GM23338 (cell line): ENCODE measurements around the gene RTN4RL2. TPM values are rescaled to one million over a fixed set of nuclear protein-coding genes. Genes with fewer than 3 reads are reported as not detected.

ENCODE experiments used
- ATAC-seq: fragments of 200-7000 bp; cut with Tn5 transposase; 3 replicates; pipeline ENCODE4 v1.9.1; 2020
- DNase-seq: peaks from one replicate; pipeline ENCODE4 v3.0.0-alpha.2; 2015; ENCODE audit warnings: low spot score
- H2AFZ ChIP-seq: fragments of 200-600 bp; sonication (generic); 2 replicates; pipeline ENCODE4 v1.8.0; 2016; ENCODE audit warnings: antibody characterized with exemption, mild to moderate bottlenecking, moderate library complexity
- H3F3A ChIP-seq: fragments of 200-600 bp; sonication (generic); replicated peaks from 2 replicates; pipeline ENCODE4 v1.8.0; 2017; ENCODE audit warnings: antibody characterized with exemption, mixed run types, low read depth
- H3K27ac ChIP-seq: fragments of 200-600 bp; sonication (generic); 2 replicates; pipeline ENCODE4 v1.6.1; 2016; ENCODE audit warnings: low read depth
- H3K27me3 ChIP-seq: fragments of 200-600 bp; sonication (generic); 2 replicates; pipeline ENCODE4 v1.8.0; 2016; ENCODE audit warnings: mild to moderate bottlenecking, mixed run types, moderate library complexity; ENCODE audit not compliant: insufficient read depth
- H3K36me3 ChIP-seq: fragments of 200-600 bp; sonication (generic); 2 replicates; pipeline ENCODE4 v1.8.0; 2016; ENCODE audit warnings: mild to moderate bottlenecking; ENCODE audit not compliant: insufficient read depth
- H3K4me1 ChIP-seq: fragments of 200-600 bp; sonication (generic); 2 replicates; pipeline ENCODE4 v1.8.0; 2016; ENCODE audit warnings: mild to moderate bottlenecking, moderate library complexity; ENCODE audit not compliant: insufficient read depth
- H3K4me2 ChIP-seq: fragments of 200-600 bp; sonication (generic); 2 replicates; pipeline ENCODE4 v1.7.1; 2017; ENCODE audit warnings: mixed run types
- H3K4me3 ChIP-seq: fragments of 200-600 bp; sonication (generic); 2 replicates; pipeline ENCODE4 v1.6.1; 2016; ENCODE audit warnings: mixed run types
- H3K79me2 ChIP-seq: fragments of 200-600 bp; sonication (generic); replicated peaks from 2 replicates; pipeline ENCODE4 v1.8.0; 2017; ENCODE audit warnings: mild to moderate bottlenecking; ENCODE audit not compliant: insufficient read depth
- H3K9me2 ChIP-seq: fragments of 200-600 bp; sonication (generic); 2 replicates; pipeline ENCODE4 v1.8.0; 2017; ENCODE audit not compliant: insufficient read depth
- H4K20me1 ChIP-seq: fragments of 200-600 bp; sonication (generic); replicated peaks from 2 replicates; pipeline ENCODE4 v1.8.0; 2017; ENCODE audit warnings: mild to moderate bottlenecking; ENCODE audit not compliant: insufficient read depth
- H3K27ac Mint-ChIP-seq: 2 replicates; pipeline ENCODE4 v1.8.0; 2020; ENCODE audit warnings: inconsistent platforms, mild to moderate bottlenecking, moderate library complexity, mixed read lengths
- H3K27me3 Mint-ChIP-seq: 3 replicates; pipeline ENCODE4 v1.8.0; 2022; ENCODE audit warnings: low read depth, mild to moderate bottlenecking, moderate library complexity, mixed read lengths, inconsistent platforms; ENCODE audit not compliant: insufficient read depth, poor library complexity
- H3K36me3 Mint-ChIP-seq: 3 replicates; pipeline ENCODE4 v1.8.0; 2021; ENCODE audit warnings: low read depth, mild to moderate bottlenecking, inconsistent platforms, moderate library complexity, mixed read lengths
- H3K4me1 Mint-ChIP-seq: 3 replicates; pipeline ENCODE4 v1.8.0; 2020; ENCODE audit warnings: mild to moderate bottlenecking, inconsistent platforms, mixed read lengths
- H3K4me3 Mint-ChIP-seq: 3 replicates; pipeline ENCODE4 v1.8.0; 2021; ENCODE audit warnings: moderate library complexity, mild to moderate bottlenecking, inconsistent platforms, mixed read lengths
- H3K9me3 Mint-ChIP-seq: 3 replicates; pipeline ENCODE4 v1.8.0; 2020; ENCODE audit warnings: moderate library complexity, mild to moderate bottlenecking, inconsistent platforms, mixed read lengths
- CREB1 ChIP-seq: fragments of 250-450 bp; sonication (Bioruptor Pico); IDR thresholded peaks from 2 replicates; pipeline ENCODE4 v1.5.0; 2020; ENCODE audit warnings: low read depth, mild to moderate bottlenecking, moderate library complexity
- CTCF ChIP-seq, 2 experiments: fragments of 200-600 bp in 1 of 2; sonication (generic) in 1 of 2; conservative IDR thresholded peaks; 2 replicates each; pipeline versions ENCODE4 v1.5.1 to v1.6.1; 2016 to 2017; ENCODE audit warnings: antibody characterized with exemption in 2 of 2, low read depth in 2 of 2, mild to moderate bottlenecking in 2 of 2, moderate library complexity in 1 of 2
- ETS1 ChIP-seq: IDR thresholded peaks from 2 replicates; pipeline ENCODE4 v1.6.1; 2016; ENCODE audit warnings: antibody characterized with exemption
- EZH2 ChIP-seq: fragments of 200-600 bp; sonication (generic); IDR thresholded peaks from one replicate; pipeline ENCODE4 v1.8.0; 2017; ENCODE audit warnings: antibody characterized with exemption, mild to moderate bottlenecking, low read depth; ENCODE audit not compliant: unreplicated experiment
- EZH2phosphoT487 ChIP-seq: fragments of 200-600 bp; sonication (generic); IDR thresholded peaks from one replicate; pipeline ENCODE4 v1.8.1; 2018; ENCODE audit warnings: antibody characterized with exemption; ENCODE audit not compliant: unreplicated experiment
- JUNB ChIP-seq: IDR thresholded peaks from one replicate; pipeline ENCODE4 v1.6.1; 2016; ENCODE audit warnings: antibody characterized with exemption; ENCODE audit not compliant: unreplicated experiment
- NANOG ChIP-seq: IDR thresholded peaks from 2 replicates; pipeline ENCODE4 v1.6.1; 2016; ENCODE audit warnings: antibody characterized with exemption, borderline replicate concordance
- POLR2AphosphoS5 ChIP-seq: IDR thresholded peaks from 2 replicates; pipeline ENCODE4 v1.6.1; 2016; ENCODE audit warnings: antibody characterized with exemption, low read depth
- REST ChIP-seq: IDR thresholded peaks from one replicate; pipeline ENCODE4 v1.6.1; 2018; ENCODE audit warnings: antibody characterized with exemption; ENCODE audit not compliant: unreplicated experiment
- STAT1 ChIP-seq: IDR thresholded peaks from one replicate; pipeline ENCODE4 v1.6.1; 2016; ENCODE audit warnings: antibody characterized with exemption; ENCODE audit not compliant: unreplicated experiment
- ZNF114 ChIP-seq: fragments of 250-450 bp; sonication (Bioruptor Pico); IDR thresholded peaks from 2 replicates; pipeline ENCODE4 v1.5.0; 2020; ENCODE audit warnings: mild to moderate bottlenecking, moderate library complexity
- ZNF331 ChIP-seq: fragments of 250-450 bp; sonication (Bioruptor Pico); IDR thresholded peaks from 2 replicates; pipeline ENCODE4 v1.5.0; 2020; ENCODE audit warnings: low read depth, mild to moderate bottlenecking, moderate library complexity
- ZNF462 ChIP-seq: fragments of 250-450 bp; sonication (Bioruptor Pico); IDR thresholded peaks from 2 replicates; pipeline ENCODE4 v1.5.0; 2020; ENCODE audit warnings: mild to moderate bottlenecking, moderate library complexity
- polyA plus RNA-seq: library from polyadenylated mRNA; unstranded; fragments of >200 nt; fragmentation: Nextera tagmentation; extraction: Ambion mirVana; gene quantifications from 2 replicates; pipeline ENCODE4 v1.2.1, GENCODE V29; 2016
- total RNA-seq: library from RNA; depleted of rRNA; stranded (reverse); fragments of >200 nt; shearing (Covaris generic); gene quantifications from 2 replicates; pipeline ENCODE4 v1.2.3, GENCODE V29; 2014

Gene RTN4RL2
- total and polyA plus RNA-seq, 2 experiments from 2014 or later: 13.9 to 15.9 TPM

GRCh38 chr11:57511741-57512430, 51.6 kb downstream of the RTN4RL2 start:
- no peak overlapping the region for H2AFZ ChIP-seq
- Mint-ChIP-seq H3K27ac (no peak overlapping the region), H3K4me3 (no peak overlapping the region; the same call in 2 of the 3 replicates), H3K27me3 (peaks cover 11% of the 10 kb centered on the region), H3K36me3 (peaks cover 19% of the 10 kb centered on the region), H3K9me3 (no peaks in the 10 kb centered on the region), H3K4me1 (peaks cover 26% of the 10 kb centered on the region)
- peaks cover 31% of the 10 kb centered on the region for H3K79me2 ChIP-seq
- ATAC-seq: no peak
- H3K4me2 ChIP-seq: no peak overlapping the region
- no peaks in the 10 kb centered on the region for H3K36me3 ChIP-seq
- H3K9me2 ChIP-seq: no peaks in the 10 kb centered on the region
- no peak for DNase-seq
- H3K27ac ChIP-seq: no peak overlapping the region
- no peak overlapping the region for H3K4me3 ChIP-seq
- no peak for TF ChIP-seq EZH2
- TF ChIP-seq REST: no peak
- no peak for TF ChIP-seq EZH2phosphoT487
- TF ChIP-seq CTCF (conservative IDR thresholded peaks at IDR 0.05; ENCODE audit: low read depth in 2 of 2): no peak
- no peak for TF ChIP-seq ZNF114 (CRISPR knock-in tag)
- no peak for TF ChIP-seq STAT1
- no peak for TF ChIP-seq CREB1
- no peak for TF ChIP-seq ZNF331
- TF ChIP-seq ETS1: no peak
- no peak for TF ChIP-seq POLR2AphosphoS5
- no peak for TF ChIP-seq JUNB
- TF ChIP-seq NANOG: no peak
- no peak for TF ChIP-seq ZNF462 (CRISPR knock-in tag)
- no peaks in the 10 kb centered on the region for H4K20me1 ChIP-seq
- H3F3A ChIP-seq: peaks cover 6% of the 10 kb centered on the region; the same call in 1 of the 2 replicates
- peaks cover 11% of the 10 kb centered on the region for H3K4me1 ChIP-seq
- H3K27me3 ChIP-seq: peaks cover 10% of the 10 kb centered on the region
